Keratinocyte (primary cell): ENCODE data around the gene FNBP1.

Source experiments
- EZH2 ChIP-seq: IDR thresholded peaks from one replicate; pipeline ENCODE4 v1.6.1; 2012; ENCODE audit warnings: inconsistent platforms, mild to moderate bottlenecking, low read length, moderate library complexity
- TF ChIP-seq, protein P1 (sequence below), 3 experiments: IDR thresholded peaks in 1 of 3; conservative IDR thresholded peaks in 1 of 3; optimal IDR thresholded peaks in 1 of 3; 2 replicates in 2 of 3; 3 replicates in 1 of 3; pipeline versions ENCODE3 to v1.5.1; 2011; ENCODE audit warnings: low read length in 3 of 3, mild to moderate bottlenecking in 3 of 3, moderate library complexity in 2 of 3, control low read depth in 1 of 3, inconsistent platforms in 1 of 3; ENCODE audit not compliant: insufficient read depth in 2 of 3; ENCODE audit errors: extremely low read depth in 1 of 3

DNA sequence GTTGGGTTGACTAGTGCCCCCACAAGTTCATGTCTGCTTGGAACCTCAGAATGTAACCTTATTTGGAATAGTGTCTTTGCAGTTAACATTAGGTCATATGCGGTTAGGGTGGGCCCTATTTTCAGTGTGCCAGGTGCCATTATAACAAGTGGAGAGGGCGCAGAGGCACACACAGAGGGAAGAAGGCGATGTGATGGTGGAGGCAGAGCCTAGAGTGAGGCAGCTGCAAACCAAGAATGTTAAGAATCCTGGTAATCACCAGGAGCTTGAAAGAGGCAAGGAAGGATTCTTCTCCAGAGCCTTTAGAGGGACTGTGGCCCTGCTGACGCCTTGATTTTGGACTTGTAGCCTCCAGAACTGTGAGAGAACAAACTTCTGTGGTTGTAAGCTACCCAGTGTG, 21.6 kb upstream of the FNBP1 start:
- TF ChIP-seq, protein P1, sequence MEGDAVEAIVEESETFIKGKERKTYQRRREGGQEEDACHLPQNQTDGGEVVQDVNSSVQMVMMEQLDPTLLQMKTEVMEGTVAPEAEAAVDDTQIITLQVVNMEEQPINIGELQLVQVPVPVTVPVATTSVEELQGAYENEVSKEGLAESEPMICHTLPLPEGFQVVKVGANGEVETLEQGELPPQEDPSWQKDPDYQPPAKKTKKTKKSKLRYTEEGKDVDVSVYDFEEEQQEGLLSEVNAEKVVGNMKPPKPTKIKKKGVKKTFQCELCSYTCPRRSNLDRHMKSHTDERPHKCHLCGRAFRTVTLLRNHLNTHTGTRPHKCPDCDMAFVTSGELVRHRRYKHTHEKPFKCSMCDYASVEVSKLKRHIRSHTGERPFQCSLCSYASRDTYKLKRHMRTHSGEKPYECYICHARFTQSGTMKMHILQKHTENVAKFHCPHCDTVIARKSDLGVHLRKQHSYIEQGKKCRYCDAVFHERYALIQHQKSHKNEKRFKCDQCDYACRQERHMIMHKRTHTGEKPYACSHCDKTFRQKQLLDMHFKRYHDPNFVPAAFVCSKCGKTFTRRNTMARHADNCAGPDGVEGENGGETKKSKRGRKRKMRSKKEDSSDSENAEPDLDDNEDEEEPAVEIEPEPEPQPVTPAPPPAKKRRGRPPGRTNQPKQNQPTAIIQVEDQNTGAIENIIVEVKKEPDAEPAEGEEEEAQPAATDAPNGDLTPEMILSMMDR (optimal IDR thresholded peaks at IDR 0.05 in 1 of 3, IDR thresholded peaks at IDR 0.05 in 1 of 3, conservative IDR thresholded peaks at IDR 0.05 in 1 of 3; ENCODE audit: extremely low read depth in 1 of 3, insufficient read depth in 2 of 3, low read length in 3 of 3) = no peak
- TF ChIP-seq EZH2 = no peak
